ENCODE measurements around the gene LIPT2. TPM values are rescaled to one million over a fixed set of nuclear protein-coding genes. Genes with fewer than 3 reads are reported as not detected.

Gene LIPT2
- total RNA-seq, 1 donor from 2014 or later: 2.9 TPM

DNA sequence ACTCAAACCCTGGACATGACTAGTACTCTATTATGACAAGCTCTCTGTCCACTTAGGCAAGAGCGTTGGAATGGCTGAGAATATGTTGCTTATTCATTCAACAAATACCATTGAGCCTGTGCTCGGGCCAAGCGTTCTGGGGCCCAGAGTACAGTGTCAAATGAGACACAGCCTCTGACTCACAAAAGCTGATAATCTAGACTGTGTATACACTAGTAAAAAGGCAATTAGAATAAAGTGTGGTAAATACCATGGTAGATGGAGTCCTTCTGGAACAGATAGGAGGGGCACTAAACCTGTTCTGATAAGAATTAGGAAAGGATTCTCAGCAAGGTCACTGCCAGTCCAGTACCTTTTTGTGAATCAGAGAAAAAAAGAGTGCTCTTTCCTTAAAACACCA is 50.9 kb downstream of the LIPT2 start:
- DNase-seq (ENCODE audit: low spot score in 2 of 2) (no peak), FAIRE-seq (no peak)

Small RNA genes lying within 50 kb of the gene (small RNA-seq; reads per million reads assigned to genes)
- not detected for gene CYCSP27

Other genes with a start within 250 kb of the LIPT2 start
- 0.41 TPM for gene P4HA3, start 182.1 kb downstream of the LIPT2 start, total RNA-seq
- gene PGM2L1, start 95.3 kb downstream of the LIPT2 start, total RNA-seq: 203 TPM
- 1.2 TPM for gene KCNE3, start 26.2 kb downstream of the LIPT2 start, total RNA-seq
- 15.9 TPM for gene POLD3, start 98.9 kb upstream of the LIPT2 start, total RNA-seq
- gene CHRDL2, start 237.7 kb upstream of the LIPT2 start, total RNA-seq: not detected